ENCODE data around the gene ALG12. TPM values are rescaled to one million over a fixed set of nuclear protein-coding genes. Genes with fewer than 3 reads are reported as not detected.

ALG12 gene
- total RNA-seq, 1 donor from 2014 or later: 26.2 TPM

DNA sequence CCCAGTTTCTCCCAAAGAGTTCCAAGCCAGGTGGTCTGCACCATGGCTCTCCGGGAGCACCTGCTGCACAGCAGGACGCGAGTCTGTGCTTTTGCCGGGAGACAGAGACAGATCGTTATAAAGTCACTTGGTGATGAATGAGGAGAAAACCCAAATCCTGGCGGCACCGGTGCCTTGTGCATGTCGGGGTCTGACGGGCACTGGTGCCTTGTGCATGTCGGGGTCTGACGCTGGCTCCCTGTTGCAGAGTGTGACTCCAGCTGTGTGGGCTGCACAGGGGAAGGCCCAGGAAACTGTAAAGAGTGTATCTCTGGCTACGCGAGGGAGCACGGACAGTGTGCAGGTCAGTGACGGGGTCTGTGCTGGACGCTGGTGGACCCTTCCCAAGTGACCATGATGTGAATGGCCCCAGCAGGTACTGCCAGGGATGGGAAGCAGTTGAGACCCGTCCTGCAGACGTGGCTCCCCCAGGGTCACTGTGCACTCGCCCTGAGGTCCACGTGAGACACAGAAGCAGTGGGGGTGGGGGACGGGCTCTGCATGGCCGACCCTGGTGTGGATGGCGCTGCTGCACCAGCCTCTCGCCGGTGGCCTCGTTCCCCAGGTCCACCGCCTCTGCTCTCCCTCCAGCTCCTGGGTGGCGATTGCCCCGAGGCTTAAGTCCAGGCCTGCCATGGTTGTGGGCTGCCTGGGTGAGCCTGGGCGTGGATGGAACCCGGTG lies 6.0 kb upstream of the ALG12 start:
- no peak for FAIRE-seq
- H3K79me2 ChIP-seq (ENCODE audit: insufficient read depth, low read length): peaks cover 6% of the 10 kb centered on the region
- H3K4me2 ChIP-seq (ENCODE audit: low read length): no peak overlapping the region
- H3K4me3 Mint-ChIP-seq (ENCODE audit: unreplicated experiment): no peak overlapping the region
- no peak overlapping the region for H2AFZ ChIP-seq (ENCODE audit: low read depth, low read length)
- H3K27me3 Mint-ChIP-seq (ENCODE audit: low read depth, unreplicated experiment): peaks cover 6% of the 10 kb centered on the region
- H4K20me1 ChIP-seq (ENCODE audit: insufficient read depth, low read length): peaks cover 11% of the 10 kb centered on the region
- H3K4me1 Mint-ChIP-seq (ENCODE audit: low read depth, unreplicated experiment): no peaks in the 10 kb centered on the region
- H3K27me3 ChIP-seq (ENCODE audit: insufficient read depth, low read length): no peaks in the 10 kb centered on the region
- no peak overlapping the region for H3K4me3 ChIP-seq (ENCODE audit: insufficient read depth, low read depth, low read length)
- H3K36me3 Mint-ChIP-seq (ENCODE audit: low read depth, unreplicated experiment): peaks cover 2% of the 10 kb centered on the region
- TF ChIP-seq EZH2 (IDR thresholded peaks at IDR 0.05; ENCODE audit: insufficient read depth, low read length): no peak
- TF ChIP-seq, protein P1, sequence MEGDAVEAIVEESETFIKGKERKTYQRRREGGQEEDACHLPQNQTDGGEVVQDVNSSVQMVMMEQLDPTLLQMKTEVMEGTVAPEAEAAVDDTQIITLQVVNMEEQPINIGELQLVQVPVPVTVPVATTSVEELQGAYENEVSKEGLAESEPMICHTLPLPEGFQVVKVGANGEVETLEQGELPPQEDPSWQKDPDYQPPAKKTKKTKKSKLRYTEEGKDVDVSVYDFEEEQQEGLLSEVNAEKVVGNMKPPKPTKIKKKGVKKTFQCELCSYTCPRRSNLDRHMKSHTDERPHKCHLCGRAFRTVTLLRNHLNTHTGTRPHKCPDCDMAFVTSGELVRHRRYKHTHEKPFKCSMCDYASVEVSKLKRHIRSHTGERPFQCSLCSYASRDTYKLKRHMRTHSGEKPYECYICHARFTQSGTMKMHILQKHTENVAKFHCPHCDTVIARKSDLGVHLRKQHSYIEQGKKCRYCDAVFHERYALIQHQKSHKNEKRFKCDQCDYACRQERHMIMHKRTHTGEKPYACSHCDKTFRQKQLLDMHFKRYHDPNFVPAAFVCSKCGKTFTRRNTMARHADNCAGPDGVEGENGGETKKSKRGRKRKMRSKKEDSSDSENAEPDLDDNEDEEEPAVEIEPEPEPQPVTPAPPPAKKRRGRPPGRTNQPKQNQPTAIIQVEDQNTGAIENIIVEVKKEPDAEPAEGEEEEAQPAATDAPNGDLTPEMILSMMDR (IDR thresholded peaks at IDR 0.05; ENCODE audit: insufficient read depth, low read depth, low read length): no peak
- H3K9me3 Mint-ChIP-seq (ENCODE audit: unreplicated experiment): no peaks in the 10 kb centered on the region
- H3K9me3 ChIP-seq (ENCODE audit: insufficient read depth, low read depth, low read length): no peaks in the 10 kb centered on the region
- DNase-seq (ENCODE audit: low read depth): no peak
- no peak overlapping the region for H3K27ac Mint-ChIP-seq (ENCODE audit: unreplicated experiment)
- H3K9ac ChIP-seq (ENCODE audit: low read length): no peak overlapping the region
- no peak overlapping the region for H3K27ac ChIP-seq (ENCODE audit: low read depth, low read length)
- H3K4me1 ChIP-seq (ENCODE audit: insufficient read depth, low read length): peaks cover 4% of the 10 kb centered on the region
- H3K36me3 ChIP-seq (ENCODE audit: insufficient read depth, low read length): peaks cover 5% of the 10 kb centered on the region

DNA sequence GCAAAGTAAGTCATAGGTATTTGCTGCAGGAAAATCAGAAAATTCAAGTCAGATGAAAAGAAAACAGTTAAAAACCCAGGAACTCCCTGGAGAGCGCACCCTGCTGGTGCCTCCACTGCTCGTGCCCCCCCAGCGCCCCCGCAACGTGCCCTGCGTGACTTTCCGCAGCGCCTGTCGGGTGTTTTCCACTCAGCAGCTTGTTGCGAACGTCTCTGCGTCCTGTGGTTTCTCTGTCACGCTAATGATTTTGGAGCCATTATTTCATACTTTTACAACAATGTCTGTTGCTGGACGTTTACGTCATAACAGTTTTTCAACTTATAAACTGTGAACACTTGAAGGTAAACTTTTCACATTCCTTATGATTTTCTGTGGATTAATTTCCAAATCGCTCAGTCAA lies 5.2 kb upstream of the ALG12 start:
- peaks cover 6% of the 10 kb centered on the region for H3K27me3 Mint-ChIP-seq (ENCODE audit: low read depth, unreplicated experiment)
- Histone ChIP-seq H3K4me2 (ENCODE audit: low read length) (no peak overlapping the region), H3K4me1 (ENCODE audit: insufficient read depth, low read length) (peaks cover 8% of the 10 kb centered on the region), H4K20me1 (ENCODE audit: insufficient read depth, low read length) (peaks cover 11% of the 10 kb centered on the region), H3K27ac (ENCODE audit: low read depth, low read length) (no peak overlapping the region), H3K79me2 (ENCODE audit: insufficient read depth, low read length) (peaks cover 12% of the 10 kb centered on the region), H3K4me3 (ENCODE audit: insufficient read depth, low read depth, low read length) (no peak overlapping the region), H3K9me3 (ENCODE audit: insufficient read depth, low read depth, low read length) (no peaks in the 10 kb centered on the region), H3K27me3 (ENCODE audit: insufficient read depth, low read length) (no peaks in the 10 kb centered on the region), H3K36me3 (ENCODE audit: insufficient read depth, low read length) (peaks cover 5% of the 10 kb centered on the region), H3K9ac (ENCODE audit: low read length) (no peak overlapping the region), H2AFZ (ENCODE audit: low read depth, low read length) (no peak overlapping the region)
- H3K9me3 Mint-ChIP-seq (ENCODE audit: unreplicated experiment): no peaks in the 10 kb centered on the region
- no peaks in the 10 kb centered on the region for H3K4me1 Mint-ChIP-seq (ENCODE audit: low read depth, unreplicated experiment)
- FAIRE-seq (no peak), DNase-seq (ENCODE audit: low read depth) (no peak)
- H3K4me3 Mint-ChIP-seq (ENCODE audit: unreplicated experiment): no peak overlapping the region
- no peak for TF ChIP-seq EZH2 (IDR thresholded peaks at IDR 0.05; ENCODE audit: insufficient read depth, low read length)
- TF ChIP-seq, protein P1 (IDR thresholded peaks at IDR 0.05; ENCODE audit: insufficient read depth, low read depth, low read length): no peak
- no peak overlapping the region for H3K27ac Mint-ChIP-seq (ENCODE audit: unreplicated experiment)
- H3K36me3 Mint-ChIP-seq (ENCODE audit: low read depth, unreplicated experiment): peaks cover 2% of the 10 kb centered on the region

DNA sequence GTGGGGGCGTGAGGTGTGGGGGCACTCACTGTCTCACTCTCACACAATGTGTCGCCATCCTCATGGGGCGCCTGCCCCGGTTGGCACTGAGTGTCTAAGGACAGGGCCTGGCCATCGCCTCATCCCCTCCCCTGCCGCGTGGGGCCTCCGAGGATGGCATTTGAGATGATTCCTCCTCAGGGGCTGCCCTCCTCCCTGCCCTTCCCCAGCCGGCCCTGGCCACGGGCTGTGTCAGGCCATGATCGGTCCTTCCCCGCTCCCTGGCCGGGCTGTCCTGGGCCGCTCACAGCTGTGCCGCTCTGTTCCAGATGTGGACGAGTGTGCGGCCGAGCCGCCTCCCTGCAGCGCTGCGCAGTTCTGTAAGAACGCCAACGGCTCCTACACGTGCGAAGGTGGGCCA lies 4.7 kb upstream of the ALG12 start:
- no peak overlapping the region for H3K4me3 Mint-ChIP-seq (ENCODE audit: unreplicated experiment)
- H3K27me3 Mint-ChIP-seq (ENCODE audit: low read depth, unreplicated experiment): peaks cover 6% of the 10 kb centered on the region

More for the DNA sequence above, 4.7 kb upstream of the ALG12 start:
- H4K20me1 ChIP-seq (ENCODE audit: insufficient read depth, low read length): peaks cover 11% of the 10 kb centered on the region
- no peak overlapping the region for H2AFZ ChIP-seq (ENCODE audit: low read depth, low read length)
- H3K4me2 ChIP-seq (ENCODE audit: low read length): no peak overlapping the region
- peaks cover 2% of the 10 kb centered on the region for H3K36me3 Mint-ChIP-seq (ENCODE audit: low read depth, unreplicated experiment)
- H3K4me1 ChIP-seq (ENCODE audit: insufficient read depth, low read length): peaks cover 8% of the 10 kb centered on the region
- H3K79me2 ChIP-seq (ENCODE audit: insufficient read depth, low read length): peaks cover 12% of the 10 kb centered on the region
- H3K27ac Mint-ChIP-seq (ENCODE audit: unreplicated experiment): no peak overlapping the region
- no peak overlapping the region for H3K4me3 ChIP-seq (ENCODE audit: insufficient read depth, low read depth, low read length)
- H3K9ac ChIP-seq (ENCODE audit: low read length): no peak overlapping the region
- no peaks in the 10 kb centered on the region for H3K27me3 ChIP-seq (ENCODE audit: insufficient read depth, low read length)
- peaks cover 5% of the 10 kb centered on the region for H3K36me3 ChIP-seq (ENCODE audit: insufficient read depth, low read length)
- no peaks in the 10 kb centered on the region for H3K4me1 Mint-ChIP-seq (ENCODE audit: low read depth, unreplicated experiment)
- no peak overlapping the region for H3K27ac ChIP-seq (ENCODE audit: low read depth, low read length)
- no peak for FAIRE-seq
- no peak for DNase-seq (ENCODE audit: low read depth)
- H3K9me3 ChIP-seq (ENCODE audit: insufficient read depth, low read depth, low read length): no peaks in the 10 kb centered on the region
- H3K9me3 Mint-ChIP-seq (ENCODE audit: unreplicated experiment): no peaks in the 10 kb centered on the region
- TF ChIP-seq EZH2 (IDR thresholded peaks at IDR 0.05; ENCODE audit: insufficient read depth, low read length): no peak
- TF ChIP-seq, protein P1 (IDR thresholded peaks at IDR 0.05; ENCODE audit: insufficient read depth, low read depth, low read length): no peak
